ENCODE results near the gene TBC1D22A. TPM values are rescaled to one million over a fixed set of nuclear protein-coding genes. Genes with fewer than 3 reads are reported as not detected.
A peak's percentile ranks its signal among the peaks of the same experiment; 100 is the strongest.

Gene TBC1D22A
- total and polyA plus RNA-seq, 2 experiments from 2014 or later, result 15.3 to 19.8 TPM

DNA sequence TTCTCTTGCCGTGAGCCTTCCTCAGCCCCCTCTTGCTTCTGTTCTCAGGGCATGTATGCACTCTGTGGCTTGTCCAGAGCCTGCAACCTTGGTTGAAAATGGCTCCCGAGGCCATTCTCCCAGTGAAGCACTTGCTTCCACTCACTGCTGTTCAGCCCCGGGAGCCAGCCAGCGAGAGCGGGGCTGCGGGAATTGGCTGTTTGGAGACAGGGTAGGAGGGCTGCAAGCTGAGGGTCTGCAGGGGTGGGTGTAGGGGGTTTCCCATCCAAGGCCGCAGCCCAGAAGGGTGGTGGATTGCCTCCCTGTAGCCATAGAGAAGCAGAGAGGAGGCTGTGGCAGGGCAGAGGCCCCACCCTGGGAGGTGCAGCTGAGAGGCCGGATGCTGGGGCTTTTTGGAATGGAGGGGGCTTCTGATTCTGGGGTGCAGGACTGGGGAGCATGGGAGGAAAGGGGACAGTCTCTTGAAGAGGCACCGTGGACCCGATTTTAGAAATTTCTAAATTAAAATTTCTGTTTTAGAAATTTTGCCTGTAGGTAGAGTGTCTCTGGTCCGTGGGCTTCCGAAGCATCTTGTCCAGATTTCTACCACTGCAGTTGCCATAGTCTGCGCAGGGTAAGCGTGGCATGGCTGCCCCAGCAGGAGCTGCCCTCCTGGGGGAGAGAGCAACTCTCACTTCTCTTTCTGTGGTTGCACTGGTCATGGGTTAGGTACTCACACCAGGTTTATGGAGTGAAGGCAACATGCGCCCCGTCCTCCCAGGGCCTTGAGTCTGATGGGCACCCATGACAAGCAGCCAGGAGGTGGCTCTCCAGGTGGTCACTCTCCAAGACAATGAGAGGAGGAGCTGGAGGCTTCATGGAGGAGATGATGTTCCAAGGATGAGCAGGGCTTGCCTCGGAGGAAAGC lies 100.2 kb downstream of the TBC1D22A start:
- Histone ChIP-seq H3K9me2 (replicated peaks; ENCODE audit: insufficient read depth) (no peaks in the 10 kb centered on the region), H3K4me3 (no peak overlapping the region), H3K36me3 (replicated peaks; ENCODE audit: insufficient read depth, low read depth) (no peaks in the 10 kb centered on the region), H2AFZ (no peak overlapping the region), H4K20me1 (ENCODE audit: insufficient read depth, poor library complexity, severe bottlenecking) (no peaks in the 10 kb centered on the region), H3K4me1 (ENCODE audit: insufficient read depth) (peaks cover 16% of the 10 kb centered on the region), H3K9me3 (ENCODE audit: low read depth) (no peaks in the 10 kb centered on the region), H3K4me2 (no peak overlapping the region), H3K27me3 (no peaks in the 10 kb centered on the region), H3K79me2 (peaks cover 25% of the 10 kb centered on the region), H3K27ac (peak overlapping the region; percentile 74)
- no peak for DNase-seq (ENCODE audit: low spot score)
- no peak for TF ChIP-seq CTCF (IDR thresholded peaks at IDR 0.05; ENCODE audit: poor library complexity)
- TF ChIP-seq EZH2phosphoT487 (IDR thresholded peaks at IDR 0.05; ENCODE audit: low read depth, severe bottlenecking, unreplicated experiment), result no peak
- TF ChIP-seq EZH2 (IDR thresholded peaks at IDR 0.05; ENCODE audit: borderline replicate concordance), result no peak
- WGBS (ENCODE audit: low lambda C conversion rate, missing lambda C conversion rate), result 96% methylated on average over 17 of the region's 17 CpGs

- peaks cover 32% of the 10 kb centered on the region for H3K79me2 ChIP-seq
- no peaks in the 10 kb centered on the region for H3K9me3 ChIP-seq (ENCODE audit: low read depth)
- DNase-seq (ENCODE audit: low spot score), result no peak
- H3K36me3 ChIP-seq (replicated peaks; ENCODE audit: insufficient read depth, low read depth), result no peaks in the 10 kb centered on the region
- peak overlapping the region; percentile 70 for H3K4me2 ChIP-seq
- TF ChIP-seq CTCF (IDR thresholded peaks at IDR 0.05; ENCODE audit: poor library complexity) (no peak), EZH2 (IDR thresholded peaks at IDR 0.05; ENCODE audit: borderline replicate concordance) (no peak), EZH2phosphoT487 (IDR thresholded peaks at IDR 0.05; ENCODE audit: low read depth, severe bottlenecking, unreplicated experiment) (no peak)
- no peak overlapping the region for H3K4me3 ChIP-seq
- peak overlapping the region; percentile 74 for H3K27ac ChIP-seq
- no peak overlapping the region for H2AFZ ChIP-seq
- H3K27me3 ChIP-seq, result no peaks in the 10 kb centered on the region
- H3K4me1 ChIP-seq (ENCODE audit: insufficient read depth), result peaks cover 16% of the 10 kb centered on the region
- H3K9me2 ChIP-seq (replicated peaks; ENCODE audit: insufficient read depth), result no peaks in the 10 kb centered on the region
- 71% methylated on average over 6 of the region's 6 CpGs for WGBS (ENCODE audit: low lambda C conversion rate, missing lambda C conversion rate)
- no peaks in the 10 kb centered on the region for H4K20me1 ChIP-seq (ENCODE audit: insufficient read depth, poor library complexity, severe bottlenecking)
These were observed 101.3 kb downstream of the TBC1D22A start for GRCh38 chr22:46863794-46864193.

DNA sequence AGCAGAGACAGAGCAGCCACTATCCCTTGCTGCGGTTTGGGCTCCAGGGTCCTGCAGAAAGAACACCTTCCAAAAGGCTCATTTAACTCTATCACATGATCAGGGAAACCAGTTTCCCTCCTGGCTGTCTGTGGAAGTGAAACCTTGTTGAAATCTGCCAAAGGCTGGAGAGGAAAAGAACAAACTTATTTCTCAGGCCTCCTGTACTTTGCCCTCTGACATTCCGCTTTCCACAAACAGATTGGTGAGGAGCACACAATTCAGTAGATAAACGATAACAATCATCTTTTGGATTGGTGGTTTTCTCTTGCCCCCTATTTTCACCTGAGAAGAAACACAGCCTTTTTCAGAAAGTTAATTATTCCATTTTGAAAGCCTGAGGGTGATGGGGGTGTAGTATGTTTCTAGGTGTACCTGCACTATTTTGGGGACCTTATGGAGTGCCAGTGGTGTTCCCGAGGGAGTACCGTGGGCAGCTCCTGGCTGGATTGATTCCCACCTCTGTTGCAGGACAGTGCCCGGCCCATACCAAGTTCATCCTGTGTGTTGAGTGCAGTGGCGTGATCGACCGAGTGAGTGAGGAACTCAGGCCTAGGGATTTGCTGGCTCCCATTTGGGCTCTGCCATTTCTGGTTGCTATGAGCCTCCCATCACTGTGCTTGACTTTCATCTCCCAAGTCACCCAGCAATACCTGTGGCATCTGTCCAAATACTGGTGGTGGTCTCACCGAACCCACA lies 102.0 kb downstream of the TBC1D22A start:
- Histone ChIP-seq H3K27me3 (no peaks in the 10 kb centered on the region), H3K4me2 (peak overlapping the region; percentile 70), H3K27ac (peak overlapping the region; percentile 74), H4K20me1 (ENCODE audit: insufficient read depth, poor library complexity, severe bottlenecking) (no peaks in the 10 kb centered on the region), H3K4me1 (ENCODE audit: insufficient read depth) (peaks cover 16% of the 10 kb centered on the region), H3K9me3 (ENCODE audit: low read depth) (no peaks in the 10 kb centered on the region), H3K36me3 (replicated peaks; ENCODE audit: insufficient read depth, low read depth) (no peaks in the 10 kb centered on the region), H3K79me2 (peaks cover 32% of the 10 kb centered on the region), H2AFZ (no peak overlapping the region), H3K9me2 (replicated peaks; ENCODE audit: insufficient read depth) (no peaks in the 10 kb centered on the region), H3K4me3 (no peak overlapping the region)
- WGBS (ENCODE audit: low lambda C conversion rate, missing lambda C conversion rate), result 87% methylated on average over 10 of the region's 10 CpGs
- TF ChIP-seq CTCF (IDR thresholded peaks at IDR 0.05; ENCODE audit: poor library complexity) (no peak), EZH2 (IDR thresholded peaks at IDR 0.05; ENCODE audit: borderline replicate concordance) (no peak), EZH2phosphoT487 (IDR thresholded peaks at IDR 0.05; ENCODE audit: low read depth, severe bottlenecking, unreplicated experiment) (no peak)
- DNase-seq (ENCODE audit: low spot score), result peak; percentile 55
